NB4 (cell line): ENCODE results near the gene DUSP10.

Experiments used
- MYC ChIP-seq: IDR thresholded peaks from 2 replicates; pipeline ENCODE4 v1.6.1; 2011; ENCODE audit warnings: low read depth, low read length
- POLR2A ChIP-seq: IDR thresholded peaks from 2 replicates; pipeline ENCODE4 v1.6.1; 2011; ENCODE audit warnings: mild to moderate bottlenecking; ENCODE audit not compliant: insufficient read length; ENCODE audit errors: extremely low read depth
- TF ChIP-seq, protein P1 (sequence below): IDR thresholded peaks from one replicate; pipeline ENCODE4 v1.5.1; 2012; ENCODE audit warnings: low read depth, low read length
- TF ChIP-seq, protein P2 (sequence below): IDR thresholded peaks from 2 replicates; pipeline ENCODE4 v1.6.1; 2011; ENCODE audit warnings: low read depth, low read length

DNA sequence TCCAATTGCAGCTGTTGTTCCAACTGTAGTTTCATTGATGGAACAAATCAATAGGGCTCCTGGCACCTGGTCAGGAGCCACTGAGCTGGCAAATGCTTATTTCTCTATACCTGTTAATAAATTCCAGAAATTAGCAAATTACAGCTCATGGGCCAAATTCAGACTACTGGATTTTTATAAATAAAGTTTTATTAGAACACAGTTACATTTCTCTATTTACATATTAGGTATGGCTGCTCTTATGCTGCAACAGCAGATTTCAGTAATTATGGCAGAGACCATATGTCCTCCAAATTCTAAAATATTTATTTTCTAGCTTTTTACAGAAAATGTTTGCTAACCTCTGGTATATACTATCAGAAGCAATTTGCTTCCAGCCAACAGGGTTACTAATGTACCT lies 47.8 kb downstream of the DUSP10 start:
- no peak for TF ChIP-seq POLR2A
- TF ChIP-seq, protein P1, sequence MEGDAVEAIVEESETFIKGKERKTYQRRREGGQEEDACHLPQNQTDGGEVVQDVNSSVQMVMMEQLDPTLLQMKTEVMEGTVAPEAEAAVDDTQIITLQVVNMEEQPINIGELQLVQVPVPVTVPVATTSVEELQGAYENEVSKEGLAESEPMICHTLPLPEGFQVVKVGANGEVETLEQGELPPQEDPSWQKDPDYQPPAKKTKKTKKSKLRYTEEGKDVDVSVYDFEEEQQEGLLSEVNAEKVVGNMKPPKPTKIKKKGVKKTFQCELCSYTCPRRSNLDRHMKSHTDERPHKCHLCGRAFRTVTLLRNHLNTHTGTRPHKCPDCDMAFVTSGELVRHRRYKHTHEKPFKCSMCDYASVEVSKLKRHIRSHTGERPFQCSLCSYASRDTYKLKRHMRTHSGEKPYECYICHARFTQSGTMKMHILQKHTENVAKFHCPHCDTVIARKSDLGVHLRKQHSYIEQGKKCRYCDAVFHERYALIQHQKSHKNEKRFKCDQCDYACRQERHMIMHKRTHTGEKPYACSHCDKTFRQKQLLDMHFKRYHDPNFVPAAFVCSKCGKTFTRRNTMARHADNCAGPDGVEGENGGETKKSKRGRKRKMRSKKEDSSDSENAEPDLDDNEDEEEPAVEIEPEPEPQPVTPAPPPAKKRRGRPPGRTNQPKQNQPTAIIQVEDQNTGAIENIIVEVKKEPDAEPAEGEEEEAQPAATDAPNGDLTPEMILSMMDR: no peak
- TF ChIP-seq MYC: no peak
- TF ChIP-seq, protein P2, sequence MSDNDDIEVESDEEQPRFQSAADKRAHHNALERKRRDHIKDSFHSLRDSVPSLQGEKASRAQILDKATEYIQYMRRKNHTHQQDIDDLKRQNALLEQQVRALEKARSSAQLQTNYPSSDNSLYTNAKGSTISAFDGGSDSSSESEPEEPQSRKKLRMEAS: no peak
